ENCODE measurements around the gene ACTL6B.

DNA sequence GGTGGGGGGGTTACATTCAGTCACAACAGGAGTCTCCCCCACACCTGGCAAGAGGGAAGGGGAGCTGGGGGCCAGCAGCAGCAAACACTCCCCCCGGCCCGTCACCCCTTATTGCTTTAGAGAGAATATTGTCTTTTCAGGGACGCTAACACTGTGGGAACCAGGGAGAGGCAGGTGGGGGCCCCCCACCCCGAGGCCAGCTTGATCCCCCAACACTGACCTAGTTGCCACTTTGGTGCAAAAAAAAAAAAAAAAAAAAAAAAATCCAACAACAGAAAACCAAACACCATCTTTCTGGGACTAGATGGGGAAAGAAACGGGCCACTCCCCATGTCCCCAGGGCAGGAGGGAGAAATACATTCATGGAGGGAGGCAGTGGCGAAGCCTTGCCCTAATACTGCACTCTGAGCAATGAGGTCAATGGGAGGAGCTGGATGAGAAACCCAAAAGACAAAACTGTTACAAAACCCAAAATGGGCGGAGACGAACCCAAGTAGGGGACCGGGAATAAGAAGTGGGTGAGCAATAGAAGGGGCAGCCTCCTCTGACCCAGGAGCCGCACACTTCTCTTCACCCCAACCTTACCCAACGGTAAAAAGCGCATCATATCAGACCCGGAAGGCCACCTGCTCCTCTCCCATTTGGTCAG is 23.8 kb upstream of the ACTL6B start:
- TF ChIP-seq, protein P1, sequence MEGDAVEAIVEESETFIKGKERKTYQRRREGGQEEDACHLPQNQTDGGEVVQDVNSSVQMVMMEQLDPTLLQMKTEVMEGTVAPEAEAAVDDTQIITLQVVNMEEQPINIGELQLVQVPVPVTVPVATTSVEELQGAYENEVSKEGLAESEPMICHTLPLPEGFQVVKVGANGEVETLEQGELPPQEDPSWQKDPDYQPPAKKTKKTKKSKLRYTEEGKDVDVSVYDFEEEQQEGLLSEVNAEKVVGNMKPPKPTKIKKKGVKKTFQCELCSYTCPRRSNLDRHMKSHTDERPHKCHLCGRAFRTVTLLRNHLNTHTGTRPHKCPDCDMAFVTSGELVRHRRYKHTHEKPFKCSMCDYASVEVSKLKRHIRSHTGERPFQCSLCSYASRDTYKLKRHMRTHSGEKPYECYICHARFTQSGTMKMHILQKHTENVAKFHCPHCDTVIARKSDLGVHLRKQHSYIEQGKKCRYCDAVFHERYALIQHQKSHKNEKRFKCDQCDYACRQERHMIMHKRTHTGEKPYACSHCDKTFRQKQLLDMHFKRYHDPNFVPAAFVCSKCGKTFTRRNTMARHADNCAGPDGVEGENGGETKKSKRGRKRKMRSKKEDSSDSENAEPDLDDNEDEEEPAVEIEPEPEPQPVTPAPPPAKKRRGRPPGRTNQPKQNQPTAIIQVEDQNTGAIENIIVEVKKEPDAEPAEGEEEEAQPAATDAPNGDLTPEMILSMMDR (IDR thresholded peaks at IDR 0.05), result no peak
- peak in 2 of 3 donors; percentile 11 to 21 for TF ChIP-seq POLR2AphosphoS5 (IDR thresholded peaks at IDR 0.05)
- no peak for TF ChIP-seq POLR2A (IDR thresholded peaks at IDR 0.05)

All from breast epithelium (tissue), 3 donors.